Liver (tissue), 3 donors: ENCODE results near the gene STX11.

Source experiments
- EGR1 ChIP-seq, 2 donors: IDR thresholded peaks; 2 replicates each; pipeline ENCODE4 v1.6.1; 2016 to 2018; ENCODE audit warnings: antibody characterized with exemption in 2 of 2, low read depth in 2 of 2
- FOXA1 ChIP-seq: IDR thresholded peaks from 2 replicates; pipeline ENCODE4 v1.6.1; 2016; ENCODE audit warnings: antibody characterized with exemption
- HNF4A ChIP-seq, 2 donors: conservative IDR thresholded peaks; 2 replicates each; pipeline ENCODE4 v1.6.1; 2016; ENCODE audit warnings: antibody characterized with exemption in 2 of 2, mild to moderate bottlenecking in 2 of 2
- JUND ChIP-seq, 2 donors: IDR thresholded peaks; 2 replicates each; pipeline ENCODE4 v1.6.1; 2016; ENCODE audit warnings: antibody characterized with exemption in 2 of 2
- MAX ChIP-seq: IDR thresholded peaks from 2 replicates; pipeline ENCODE4 v1.6.1; 2016; ENCODE audit warnings: antibody characterized with exemption
- RAD21 ChIP-seq, 2 donors: IDR thresholded peaks; 2 replicates each; pipeline ENCODE4 v1.6.1; 2016; ENCODE audit warnings: antibody characterized with exemption in 2 of 2, mild to moderate bottlenecking in 2 of 2
- RXRA ChIP-seq, 2 donors: IDR thresholded peaks; 2 replicates each; pipeline ENCODE4 v1.6.1; 2017 to 2018; ENCODE audit warnings: antibody characterized with exemption in 2 of 2, mild to moderate bottlenecking in 1 of 2
- SP1 ChIP-seq: IDR thresholded peaks from 2 replicates; pipeline ENCODE4 v1.6.1; 2018; ENCODE audit warnings: antibody characterized with exemption, mild to moderate bottlenecking
- TAF1 ChIP-seq: conservative IDR thresholded peaks from 2 replicates; pipeline ENCODE4 v1.6.1; 2016; ENCODE audit warnings: antibody characterized with exemption, mild to moderate bottlenecking
- YY1 ChIP-seq: IDR thresholded peaks from 2 replicates; pipeline ENCODE4 v1.6.1; 2016; ENCODE audit warnings: antibody characterized with exemption, mild to moderate bottlenecking
- ZBTB33 ChIP-seq: IDR thresholded peaks from 2 replicates; pipeline ENCODE4 v1.6.1; 2016; ENCODE audit warnings: antibody characterized with exemption
- TF ChIP-seq, protein P1 (sequence below): fragments of 150-350 bp; IDR thresholded peaks from 2 replicates; pipeline ENCODE4 v1.5.1; 2017; ENCODE audit warnings: improper control_type of control experiment, low read depth, low read length; ENCODE audit not compliant: missing input control
- TF ChIP-seq, protein P2 (sequence below): IDR thresholded peaks from 2 replicates; pipeline ENCODE4 v1.6.1; 2016; ENCODE audit warnings: antibody characterized with exemption, mild to moderate bottlenecking
- donor health status: healthy.
- donor health status: healthy.

GRCh38 chr6:144133225-144133821, 17.0 kb upstream of the STX11 start:
- TF ChIP-seq, protein P1, sequence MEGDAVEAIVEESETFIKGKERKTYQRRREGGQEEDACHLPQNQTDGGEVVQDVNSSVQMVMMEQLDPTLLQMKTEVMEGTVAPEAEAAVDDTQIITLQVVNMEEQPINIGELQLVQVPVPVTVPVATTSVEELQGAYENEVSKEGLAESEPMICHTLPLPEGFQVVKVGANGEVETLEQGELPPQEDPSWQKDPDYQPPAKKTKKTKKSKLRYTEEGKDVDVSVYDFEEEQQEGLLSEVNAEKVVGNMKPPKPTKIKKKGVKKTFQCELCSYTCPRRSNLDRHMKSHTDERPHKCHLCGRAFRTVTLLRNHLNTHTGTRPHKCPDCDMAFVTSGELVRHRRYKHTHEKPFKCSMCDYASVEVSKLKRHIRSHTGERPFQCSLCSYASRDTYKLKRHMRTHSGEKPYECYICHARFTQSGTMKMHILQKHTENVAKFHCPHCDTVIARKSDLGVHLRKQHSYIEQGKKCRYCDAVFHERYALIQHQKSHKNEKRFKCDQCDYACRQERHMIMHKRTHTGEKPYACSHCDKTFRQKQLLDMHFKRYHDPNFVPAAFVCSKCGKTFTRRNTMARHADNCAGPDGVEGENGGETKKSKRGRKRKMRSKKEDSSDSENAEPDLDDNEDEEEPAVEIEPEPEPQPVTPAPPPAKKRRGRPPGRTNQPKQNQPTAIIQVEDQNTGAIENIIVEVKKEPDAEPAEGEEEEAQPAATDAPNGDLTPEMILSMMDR, result no peak
- TF ChIP-seq YY1 (no peak), TAF1 (no peak), EGR1 (IDR thresholded peaks at IDR 0.05; ENCODE audit: low read depth in 2 of 2) (no peak), JUND (IDR thresholded peaks at IDR 0.05) (no peak), SP1 (no peak), MAX (no peak), HNF4A (conservative IDR thresholded peaks at IDR 0.05) (no peak), RAD21 (IDR thresholded peaks at IDR 0.05) (no peak), ZBTB33 (no peak), RXRA (IDR thresholded peaks at IDR 0.05) (no peak), FOXA1 (no peak)
- TF ChIP-seq, protein P2, sequence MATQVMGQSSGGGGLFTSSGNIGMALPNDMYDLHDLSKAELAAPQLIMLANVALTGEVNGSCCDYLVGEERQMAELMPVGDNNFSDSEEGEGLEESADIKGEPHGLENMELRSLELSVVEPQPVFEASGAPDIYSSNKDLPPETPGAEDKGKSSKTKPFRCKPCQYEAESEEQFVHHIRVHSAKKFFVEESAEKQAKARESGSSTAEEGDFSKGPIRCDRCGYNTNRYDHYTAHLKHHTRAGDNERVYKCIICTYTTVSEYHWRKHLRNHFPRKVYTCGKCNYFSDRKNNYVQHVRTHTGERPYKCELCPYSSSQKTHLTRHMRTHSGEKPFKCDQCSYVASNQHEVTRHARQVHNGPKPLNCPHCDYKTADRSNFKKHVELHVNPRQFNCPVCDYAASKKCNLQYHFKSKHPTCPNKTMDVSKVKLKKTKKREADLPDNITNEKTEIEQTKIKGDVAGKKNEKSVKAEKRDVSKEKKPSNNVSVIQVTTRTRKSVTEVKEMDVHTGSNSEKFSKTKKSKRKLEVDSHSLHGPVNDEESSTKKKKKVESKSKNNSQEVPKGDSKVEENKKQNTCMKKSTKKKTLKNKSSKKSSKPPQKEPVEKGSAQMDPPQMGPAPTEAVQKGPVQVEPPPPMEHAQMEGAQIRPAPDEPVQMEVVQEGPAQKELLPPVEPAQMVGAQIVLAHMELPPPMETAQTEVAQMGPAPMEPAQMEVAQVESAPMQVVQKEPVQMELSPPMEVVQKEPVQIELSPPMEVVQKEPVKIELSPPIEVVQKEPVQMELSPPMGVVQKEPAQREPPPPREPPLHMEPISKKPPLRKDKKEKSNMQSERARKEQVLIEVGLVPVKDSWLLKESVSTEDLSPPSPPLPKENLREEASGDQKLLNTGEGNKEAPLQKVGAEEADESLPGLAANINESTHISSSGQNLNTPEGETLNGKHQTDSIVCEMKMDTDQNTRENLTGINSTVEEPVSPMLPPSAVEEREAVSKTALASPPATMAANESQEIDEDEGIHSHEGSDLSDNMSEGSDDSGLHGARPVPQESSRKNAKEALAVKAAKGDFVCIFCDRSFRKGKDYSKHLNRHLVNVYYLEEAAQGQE, result no peak
